Activated gamma-delta T cell (primary cell): ENCODE data around the gene DOCK1.

Experiments
- DNase-seq: peaks from one replicate; lab custom pipeline; 2025; lab: John Stamatoyannopoulos, UW

Gene DOCK1

GRCh38 chr10:127088908-127089307, 183.7 kb downstream of the DOCK1 start:
- no peak for DNase-seq

- DNase-seq, result no peak
These were observed 184.2 kb downstream of the DOCK1 start for GRCh38 chr10:127089446-127089845.

GRCh38 chr10:127090138-127090537, 184.9 kb downstream of the DOCK1 start:
- DNase-seq, result no peak

- no peak for DNase-seq
These were observed 186.1 kb downstream of the DOCK1 start for GRCh38 chr10:127091354-127091753.

- no peak for DNase-seq
These were observed 187.7 kb downstream of the DOCK1 start for GRCh38 chr10:127092916-127093315.

GRCh38 chr10:127094984-127095383, 189.8 kb downstream of the DOCK1 start:
- no peak for DNase-seq

- no peak for DNase-seq
These were observed 195.9 kb downstream of the DOCK1 start for GRCh38 chr10:127100983-127101615.

GRCh38 chr10:127102176-127102575, 196.9 kb downstream of the DOCK1 start:
- no peak for DNase-seq

- no peak for DNase-seq
These were observed 209.9 kb downstream of the DOCK1 start for GRCh38 chr10:127115100-127115499.

GRCh38 chr10:127117125-127117524, 211.9 kb downstream of the DOCK1 start:
- no peak for DNase-seq

GRCh38 chr10:127118034-127118433, 212.8 kb downstream of the DOCK1 start:
- no peak for DNase-seq

GRCh38 chr10:127119936-127120335, 214.7 kb downstream of the DOCK1 start:
- DNase-seq, result no peak

- DNase-seq, result no peak
These were observed 217.6 kb downstream of the DOCK1 start for GRCh38 chr10:127122831-127123230.

- no peak for DNase-seq
These were observed 218.4 kb downstream of the DOCK1 start for GRCh38 chr10:127123626-127124025.

- no peak for DNase-seq
These were observed 220.1 kb downstream of the DOCK1 start for GRCh38 chr10:127125331-127125730.

- no peak for DNase-seq
These were observed 222.6 kb downstream of the DOCK1 start for GRCh38 chr10:127127822-127128221.

- no peak for DNase-seq
These were observed 223.9 kb downstream of the DOCK1 start for GRCh38 chr10:127129104-127129503.

GRCh38 chr10:127132451-127132850, 227.2 kb downstream of the DOCK1 start:
- no peak for DNase-seq

- no peak for DNase-seq
These were observed 228.0 kb downstream of the DOCK1 start for GRCh38 chr10:127133225-127133624.

- no peak for DNase-seq
These were observed 228.7 kb downstream of the DOCK1 start for GRCh38 chr10:127133672-127134500.

- no peak for DNase-seq
These were observed 230.8 kb downstream of the DOCK1 start for GRCh38 chr10:127135844-127136577.

- DNase-seq, result no peak
These were observed 232.2 kb downstream of the DOCK1 start for GRCh38 chr10:127137391-127137790.

- DNase-seq, result no peak
These were observed 236.9 kb downstream of the DOCK1 start for GRCh38 chr10:127142136-127142535.
